Endothelial cell of umbilical vein (primary cell): Measurements from ENCODE around the gene AGPAT1. TPM values are rescaled to one million over a fixed set of nuclear protein-coding genes. Genes with fewer than 3 reads are reported as not detected.

Experiments used
- BruUV-seq: library from RNA; stranded (reverse); fragments of 400-500 nt; replicated peaks from 2 replicates; lab custom pipeline; 2021; lab: Mats Ljungman, UMichigan
- CTCF ChIA-PET: fragments of 300-600, 350-600 bp; sonication (Branson Sonifier 250); formaldehyde crosslinking; loops from one replicate; lab custom pipeline; 2021; ENCODE audit warnings: antibody characterized with exemption, inconsistent platforms; lab: Charles Lee
- POLR2A ChIA-PET: fragments of 300-600, 350-600 bp; sonication (Branson Sonifier 250); formaldehyde crosslinking; loops from one replicate; lab custom pipeline; 2021; ENCODE audit warnings: antibody characterized with exemption, inconsistent platforms; lab: Charles Lee
- DNase-seq: peaks from one replicate; pipeline ENCODE4 v3.0.0-alpha.2; 2011; ENCODE audit warnings: low read depth, low spot score
- FAIRE-seq: peaks from 2 replicates; lab custom pipeline; 2011; peaks lifted over from hg19 to GRCh38; lab: Jason Lieb, UNC
- H2AFZ ChIP-seq: 2 replicates; pipeline ENCODE4 v1.6.0; 2012; ENCODE audit warnings: low read depth, low read length, control low read depth, inconsistent platforms
- H3K27ac ChIP-seq: 2 replicates; pipeline ENCODE4 v1.5.1; 2011; ENCODE audit warnings: low read depth, mild to moderate bottlenecking, control low read depth, low read length, moderate library complexity; ENCODE audit not compliant: insufficient read depth
- H3K27me3 ChIP-seq, 2 experiments: 2 replicates each; pipeline versions ENCODE4 v1.6.0 to v1.6.1; 2011; ENCODE audit warnings: low read length in 2 of 2, mixed read lengths in 1 of 2; ENCODE audit not compliant: control insufficient read depth in 2 of 2, insufficient read depth in 2 of 2
- H3K36me3 ChIP-seq, 2 experiments: 2 replicates in 1 of 2; 3 replicates in 1 of 2; pipeline ENCODE4 v1.5.1; 2011; ENCODE audit warnings: low read length in 2 of 2, mild to moderate bottlenecking in 1 of 2, moderate library complexity in 1 of 2; ENCODE audit not compliant: control insufficient read depth in 2 of 2, insufficient read depth in 2 of 2; ENCODE audit errors: extremely low read depth in 1 of 2
- H3K4me1 ChIP-seq: 3 replicates; pipeline ENCODE4 v1.5.1; 2011; ENCODE audit warnings: mild to moderate bottlenecking, low read length; ENCODE audit not compliant: control insufficient read depth, insufficient read depth; ENCODE audit errors: extremely low read depth
- H3K4me2 ChIP-seq: 2 replicates; pipeline ENCODE4 v1.6.1; 2011; ENCODE audit warnings: low read length, control low read depth, mixed read lengths; ENCODE audit not compliant: insufficient read depth
- H3K4me3 ChIP-seq, 3 experiments: fragments of 200-600 bp in 1 of 3; sonication (generic), shearing (Covaris generic) in 1 of 3; replicated peaks in 1 of 3; 2 replicates each; pipeline ENCODE4 v1.5.1; 2011 to 2016; ENCODE audit warnings: control low read depth in 3 of 3, low read length in 3 of 3, mild to moderate bottlenecking in 2 of 3, inconsistent platforms in 1 of 3, low read depth in 1 of 3, moderate library complexity in 1 of 3; ENCODE audit not compliant: insufficient read depth in 1 of 3
- H3K79me2 ChIP-seq: 2 replicates; pipeline ENCODE4 v1.6.0; 2012; ENCODE audit warnings: low read length, inconsistent platforms; ENCODE audit not compliant: control insufficient read depth, insufficient read depth
- H3K9ac ChIP-seq: replicated peaks from 2 replicates; pipeline ENCODE3; 2011; ENCODE audit warnings: low read length, control low read depth; ENCODE audit not compliant: insufficient read depth; ENCODE audit errors: extremely low read depth
- H3K9me1 ChIP-seq: replicated peaks from 3 replicates; pipeline ENCODE4 v1.6.0; 2011; ENCODE audit warnings: mild to moderate bottlenecking, low read length; ENCODE audit not compliant: control insufficient read depth, insufficient read depth; ENCODE audit errors: extremely low read depth
- H3K9me3 ChIP-seq: replicated peaks from 2 replicates; pipeline ENCODE4 v1.5.1; 2012; ENCODE audit warnings: low read length, inconsistent platforms; ENCODE audit not compliant: control insufficient read depth, insufficient read depth
- H4K20me1 ChIP-seq: replicated peaks from 2 replicates; pipeline ENCODE3; 2011; ENCODE audit warnings: mild to moderate bottlenecking, low read length; ENCODE audit not compliant: control insufficient read depth, insufficient read depth; ENCODE audit errors: extremely low read depth
- CTCF ChIP-seq, 2 donors: IDR thresholded peaks; 1 replicate in 1 of 2; 2 replicates in 1 of 2; pipeline ENCODE4 v1.5.1; 2011; ENCODE audit warnings: low read length in 2 of 2, mild to moderate bottlenecking in 2 of 2, moderate library complexity in 2 of 2, control low read depth in 1 of 2, inconsistent platforms in 1 of 2, low read depth in 1 of 2; ENCODE audit not compliant: insufficient read depth in 1 of 2; ENCODE audit errors: extremely low read depth in 1 of 2
- EZH2 ChIP-seq: IDR thresholded peaks from 2 replicates; pipeline ENCODE4 v1.6.1; 2012; ENCODE audit warnings: borderline replicate concordance, low read depth, mild to moderate bottlenecking, moderate library complexity, low read length, inconsistent platforms; ENCODE audit not compliant: severe bottlenecking
- FOS ChIP-seq: IDR thresholded peaks from 2 replicates; pipeline ENCODE4 v1.6.1; 2011; ENCODE audit warnings: mild to moderate bottlenecking, low read length, moderate library complexity, borderline replicate concordance; ENCODE audit not compliant: insufficient read depth
- GATA2 ChIP-seq: IDR thresholded peaks from 2 replicates; pipeline ENCODE4 v1.7.0; 2011; ENCODE audit warnings: low read depth, mild to moderate bottlenecking, moderate library complexity, mixed read lengths, low read length; ENCODE audit not compliant: insufficient read length, insufficient read depth
- JUN ChIP-seq: IDR thresholded peaks from 2 replicates; pipeline ENCODE4 v1.6.1; 2011; ENCODE audit warnings: borderline replicate concordance, low read depth; ENCODE audit not compliant: insufficient read length, insufficient read depth
- MAX ChIP-seq: IDR thresholded peaks from 2 replicates; pipeline ENCODE4 v1.6.1; 2011; ENCODE audit not compliant: insufficient read depth, insufficient read length
- MYC ChIP-seq: IDR thresholded peaks from one replicate; pipeline ENCODE4 v1.6.1; 2011; ENCODE audit warnings: mild to moderate bottlenecking, low read depth, low read length
- POLR2A ChIP-seq: IDR thresholded peaks from 2 replicates; pipeline ENCODE4 v1.6.1; 2012; ENCODE audit warnings: low read depth, mild to moderate bottlenecking, control low read depth, low read length
- POLR2AphosphoS5 ChIP-seq: IDR thresholded peaks from 2 replicates; pipeline ENCODE4 v1.6.1; 2012; ENCODE audit warnings: low read depth, mild to moderate bottlenecking, control low read depth, low read length, moderate library complexity; ENCODE audit not compliant: insufficient read depth
- dilution Hi-C: fragments of 300-500 bp; cut with MboI; formaldehyde crosslinking; loops from one replicate; pipeline ENCODE4 v1.15.0; 2019; ENCODE audit warnings: low sequenced_read_pairs; ENCODE audit not compliant: extremely low pct_ligation_motif_present
- intact Hi-C: fragments of 100-400 bp; cut with micrococcal nuclease; formaldehyde crosslinking; loops from one replicate; pipeline ENCODE4 v1.10.0; 2022
- polyA plus RNA-seq, 4 experiments: library from polyadenylated mRNA; depleted of rRNA in 3 of 4; stranded (reverse) in 3 of 4; unstranded in 1 of 4; fragments of >200 nt; gene quantifications; 2 replicates each; pipeline versions ENCODE4 v1.2.1 to v1.2.3, GENCODE V29; 2011 to 2012; ENCODE audit warnings: missing spikeins in 1 of 4
- total RNA-seq: library from RNA; stranded (reverse); gene quantifications from 2 replicates; pipeline ENCODE4 v1.2.3, GENCODE V29; 2021

Gene AGPAT1
- total and polyA plus RNA-seq, 2 donors (not counting 3 experiments of a cell fraction or from before 2014, with no cell fraction given) = 38.4 to 132 TPM

- DNase-seq = no peak
- Histone ChIP-seq H3K4me3 (no peak overlapping the region), H4K20me1 (no peaks in the 10 kb centered on the region), H3K9me3 (no peaks in the 10 kb centered on the region), H3K9me1 (no peaks in the 10 kb centered on the region), H3K36me3 (peaks cover 10 to 21% of the 10 kb centered on the region in 2 experiments), H3K4me2 (no peak overlapping the region), H3K27ac (no peak overlapping the region), H2AFZ (no peak overlapping the region), H3K9ac (no peak overlapping the region), H3K79me2 (no peaks in the 10 kb centered on the region), H3K4me1 (no peaks in the 10 kb centered on the region), H3K27me3 (no peaks in the 10 kb centered on the region)
- POLR2A ChIA-PET = no interaction called here
- intact Hi-C loops (no loop called here), dilution Hi-C loops (no loop called here)
- TF ChIP-seq EZH2 = no peak
- TF ChIP-seq FOS = no peak
- TF ChIP-seq CTCF (IDR thresholded peaks at IDR 0.05; ENCODE audit: extremely low read depth in 1 of 2, insufficient read depth in 1 of 2, low read depth in 1 of 2, low read length in 2 of 2) = no peak
- no peak for TF ChIP-seq GATA2
- no peak for TF ChIP-seq JUN
- no peak for TF ChIP-seq POLR2AphosphoS5
- no peak for TF ChIP-seq POLR2A
- TF ChIP-seq MAX = no peak
- no peak for TF ChIP-seq MYC
- CTCF ChIA-PET = no interaction called here
- FAIRE-seq = no peak
- TSS peak; percentile 4 for BruUV-seq
Measured at GRCh38 chr6:32216285-32216684, 40.4 kb upstream of the AGPAT1 start.
